ENCODE results near the gene SH2D4B.

Gene SH2D4B

DNA sequence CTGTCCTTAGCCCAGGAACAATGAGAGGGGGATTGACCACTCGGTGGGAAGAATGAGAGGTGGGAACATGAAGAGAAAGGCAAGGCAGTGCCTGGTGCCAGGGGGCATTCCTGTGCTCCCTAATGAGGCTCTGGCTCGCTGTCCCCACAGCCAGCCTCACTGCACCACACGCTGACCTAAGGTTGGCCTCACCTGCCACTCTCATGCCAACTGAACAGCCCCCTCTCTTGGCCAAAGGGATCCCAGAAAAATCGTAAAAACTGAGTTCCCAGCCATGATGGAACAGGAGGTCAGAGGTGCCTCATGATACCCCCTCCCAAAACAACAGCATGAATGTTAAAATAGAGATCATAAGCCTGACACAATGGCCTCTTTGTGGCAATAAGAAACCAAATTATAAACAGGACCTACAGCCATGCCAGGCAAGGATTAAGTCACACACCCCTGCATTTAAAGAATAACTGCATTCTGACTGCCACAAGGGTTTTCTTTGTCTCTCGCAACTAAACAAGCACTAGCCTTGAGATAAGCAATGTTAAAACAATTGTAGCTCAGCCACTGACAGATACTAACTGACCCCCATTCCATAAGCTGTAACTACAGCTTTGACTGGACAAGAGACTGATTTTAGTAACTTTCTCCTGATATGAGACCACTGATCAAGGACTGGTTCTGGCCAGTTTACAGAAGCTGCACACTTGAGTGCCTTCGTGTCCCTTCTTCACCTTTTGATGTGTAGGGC, 149.2 kb downstream of the SH2D4B start:
- DNase-seq (ENCODE audit: low spot score): no peak
- TF ChIP-seq, protein P1, sequence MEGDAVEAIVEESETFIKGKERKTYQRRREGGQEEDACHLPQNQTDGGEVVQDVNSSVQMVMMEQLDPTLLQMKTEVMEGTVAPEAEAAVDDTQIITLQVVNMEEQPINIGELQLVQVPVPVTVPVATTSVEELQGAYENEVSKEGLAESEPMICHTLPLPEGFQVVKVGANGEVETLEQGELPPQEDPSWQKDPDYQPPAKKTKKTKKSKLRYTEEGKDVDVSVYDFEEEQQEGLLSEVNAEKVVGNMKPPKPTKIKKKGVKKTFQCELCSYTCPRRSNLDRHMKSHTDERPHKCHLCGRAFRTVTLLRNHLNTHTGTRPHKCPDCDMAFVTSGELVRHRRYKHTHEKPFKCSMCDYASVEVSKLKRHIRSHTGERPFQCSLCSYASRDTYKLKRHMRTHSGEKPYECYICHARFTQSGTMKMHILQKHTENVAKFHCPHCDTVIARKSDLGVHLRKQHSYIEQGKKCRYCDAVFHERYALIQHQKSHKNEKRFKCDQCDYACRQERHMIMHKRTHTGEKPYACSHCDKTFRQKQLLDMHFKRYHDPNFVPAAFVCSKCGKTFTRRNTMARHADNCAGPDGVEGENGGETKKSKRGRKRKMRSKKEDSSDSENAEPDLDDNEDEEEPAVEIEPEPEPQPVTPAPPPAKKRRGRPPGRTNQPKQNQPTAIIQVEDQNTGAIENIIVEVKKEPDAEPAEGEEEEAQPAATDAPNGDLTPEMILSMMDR (IDR thresholded peaks at IDR 0.05; ENCODE audit: extremely low read depth, insufficient read depth, missing control alignments): no peak
- in situ Hi-C loops (cut with MboI; ENCODE audit: low pct_unique_long_range_greater_than_20kb, low sequenced_read_pairs, unreplicated experiment): no loop called here

DNA sequence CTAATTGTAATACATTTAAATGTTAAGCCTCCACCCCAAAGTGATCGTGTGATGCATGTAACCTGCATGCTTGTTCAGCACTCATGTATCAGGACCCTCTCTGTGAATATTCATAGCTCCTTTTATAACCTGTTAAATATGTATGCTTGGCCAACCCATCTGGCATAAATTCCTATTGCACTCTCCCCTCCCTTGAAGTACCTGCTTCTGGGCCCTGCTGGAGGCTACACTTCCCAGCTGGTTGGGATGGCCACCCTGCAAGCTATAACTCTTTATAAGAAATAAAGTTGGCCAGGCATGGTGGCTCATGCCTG, 149.7 kb downstream of the SH2D4B start:
- in situ Hi-C loops (cut with MboI; ENCODE audit: low pct_unique_long_range_greater_than_20kb, low sequenced_read_pairs, unreplicated experiment): no loop called here
- DNase-seq (ENCODE audit: low spot score): no peak
- TF ChIP-seq, protein P1 (IDR thresholded peaks at IDR 0.05; ENCODE audit: extremely low read depth, insufficient read depth, missing control alignments): no peak

- in situ Hi-C loops (cut with MboI; ENCODE audit: low pct_unique_long_range_greater_than_20kb, low sequenced_read_pairs, unreplicated experiment): no loop called here
- no peak for DNase-seq (ENCODE audit: low spot score)
- TF ChIP-seq, protein P1 (IDR thresholded peaks at IDR 0.05; ENCODE audit: extremely low read depth, insufficient read depth, missing control alignments): no peak
Measured at GRCh38 chr10:80690434-80690833, 152.7 kb downstream of the SH2D4B start.

DNA sequence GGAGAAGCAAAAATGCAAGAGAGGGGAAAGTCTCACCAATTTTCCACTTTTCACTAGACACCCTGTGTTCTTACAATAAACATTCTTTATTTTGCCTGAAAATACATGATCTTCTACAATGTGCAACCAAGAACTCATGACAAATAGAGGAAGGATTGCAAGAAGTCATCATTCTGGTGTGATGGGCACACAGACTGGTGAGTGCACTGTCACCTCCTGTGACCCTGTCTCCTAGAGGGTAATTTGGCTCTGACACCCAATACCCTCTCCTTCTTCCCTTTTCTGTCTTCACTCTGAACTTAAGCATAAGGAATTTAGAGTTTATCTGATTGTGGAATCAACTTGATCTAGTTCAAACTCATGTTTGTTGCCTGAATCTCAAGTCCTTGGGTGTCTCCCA, 153.7 kb downstream of the SH2D4B start:
- no peak for DNase-seq (ENCODE audit: low spot score)
- in situ Hi-C loops (cut with MboI; ENCODE audit: low pct_unique_long_range_greater_than_20kb, low sequenced_read_pairs, unreplicated experiment): no loop called here
- TF ChIP-seq, protein P1 (IDR thresholded peaks at IDR 0.05; ENCODE audit: extremely low read depth, insufficient read depth, missing control alignments): no peak

- TF ChIP-seq, protein P1 (IDR thresholded peaks at IDR 0.05; ENCODE audit: extremely low read depth, insufficient read depth, missing control alignments): no peak
- DNase-seq (ENCODE audit: low spot score): no peak
- in situ Hi-C loops (cut with MboI; ENCODE audit: low pct_unique_long_range_greater_than_20kb, low sequenced_read_pairs, unreplicated experiment): no loop called here
Measured at GRCh38 chr10:80693565-80693964, 155.9 kb downstream of the SH2D4B start.

DNA sequence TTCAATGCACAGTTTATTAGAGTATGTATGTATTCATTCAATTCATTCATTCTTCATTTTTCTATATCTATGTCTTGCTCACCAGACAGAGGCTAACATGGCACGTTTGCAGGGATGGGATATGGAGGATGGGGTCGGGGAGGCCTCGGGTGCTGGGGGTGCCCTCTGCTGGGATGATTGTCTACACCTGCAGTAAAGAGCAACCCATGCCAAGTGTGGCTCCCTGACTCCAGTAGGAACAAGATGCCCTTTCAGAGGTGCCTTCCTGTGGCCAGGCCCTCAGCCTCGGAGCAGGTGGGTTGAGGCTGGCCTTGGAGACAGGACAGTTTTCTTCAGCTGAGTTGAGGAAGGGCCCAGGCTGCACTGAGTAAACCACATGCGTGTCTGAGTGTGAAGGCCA, 157.2 kb downstream of the SH2D4B start:
- in situ Hi-C loops (cut with MboI; ENCODE audit: low pct_unique_long_range_greater_than_20kb, low sequenced_read_pairs, unreplicated experiment): no loop called here
- DNase-seq (ENCODE audit: low spot score): no peak

More for the DNA sequence above, 157.2 kb downstream of the SH2D4B start:
- TF ChIP-seq, protein P1 (IDR thresholded peaks at IDR 0.05; ENCODE audit: extremely low read depth, insufficient read depth, missing control alignments): no peak
